IPS-NIHi7 (cell line): ENCODE results near the gene ADCY5.

Source experiments
- DNase-seq: peaks from one replicate; pipeline ENCODE4 v3.0.0; 2012; ENCODE audit warnings: mixed read lengths; ENCODE audit errors: extremely low spot score

Gene ADCY5

DNA sequence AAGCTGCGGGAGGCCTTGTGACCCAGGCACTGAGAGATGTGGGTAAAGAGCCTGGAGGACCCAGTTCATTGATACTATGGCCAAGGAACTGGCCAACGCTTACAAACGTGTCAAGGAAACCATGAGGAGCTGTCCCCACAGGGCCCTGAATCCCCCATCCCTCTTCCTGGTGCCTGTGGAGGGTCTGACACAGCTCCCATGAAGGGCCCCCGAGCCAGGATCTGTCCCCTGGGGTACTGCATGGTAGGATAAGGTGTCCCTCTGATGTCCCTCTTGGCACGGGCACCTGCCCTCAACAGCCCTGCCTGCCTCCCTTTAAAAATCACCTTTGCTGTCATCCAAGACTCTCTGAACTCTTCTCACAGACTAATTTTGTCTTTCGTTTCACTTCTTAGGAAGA is 122.4 kb downstream of the ADCY5 start:
- no peak for DNase-seq

GRCh38 chr3:123325766-123326256 is 123.1 kb downstream of the ADCY5 start:
- DNase-seq, result no peak

GRCh38 chr3:123324880-123325765 is 123.8 kb downstream of the ADCY5 start:
- DNase-seq, result no peak

- DNase-seq, result no peak
Measured at GRCh38 chr3:123323781-123324180, 125.1 kb downstream of the ADCY5 start.

GRCh38 chr3:123322866-123323265 is 126.0 kb downstream of the ADCY5 start:
- no peak for DNase-seq

GRCh38 chr3:123321806-123322205 is 127.1 kb downstream of the ADCY5 start:
- DNase-seq, result no peak

DNA sequence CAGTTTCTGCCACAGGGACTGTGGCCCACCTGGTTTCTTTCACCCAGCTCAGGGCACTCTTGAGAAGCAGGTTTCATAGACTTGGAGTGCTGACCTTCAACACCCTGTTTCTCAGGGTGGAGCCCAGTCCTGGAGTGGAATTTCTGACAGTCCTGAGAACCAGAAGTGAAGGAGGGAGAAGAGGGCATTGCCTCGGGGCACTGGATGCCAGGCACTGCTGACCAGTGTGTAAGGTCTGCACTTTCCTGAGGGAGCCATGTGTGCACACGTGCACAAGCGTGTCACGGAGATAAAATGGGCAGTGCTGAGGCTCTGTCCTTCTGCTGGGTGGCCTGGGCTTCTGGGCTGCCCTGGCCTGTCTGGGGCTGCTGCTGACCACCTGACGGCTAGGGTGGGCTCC is 128.7 kb downstream of the ADCY5 start:
- DNase-seq, result no peak

DNA sequence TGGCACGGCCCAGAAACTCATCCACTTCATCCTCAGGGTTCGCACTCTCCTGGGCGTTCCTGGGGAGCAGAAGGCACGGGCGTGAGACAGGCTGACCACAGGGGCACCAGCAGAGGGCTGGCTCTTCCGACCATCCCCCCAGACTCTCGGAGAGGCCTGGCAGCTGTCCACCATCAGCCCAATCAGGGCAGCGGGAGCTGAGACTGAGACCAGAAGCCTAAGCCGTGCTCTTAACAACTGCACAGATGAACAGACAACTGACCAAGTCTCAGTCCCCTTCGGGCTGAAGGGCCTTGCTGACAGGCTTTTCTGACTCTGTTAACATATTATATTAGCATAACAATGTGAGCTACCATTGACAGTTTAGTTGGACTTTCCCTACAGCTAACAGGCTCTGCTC is 129.1 kb downstream of the ADCY5 start:
- no peak for DNase-seq

GRCh38 chr3:123318374-123318773 is 130.5 kb downstream of the ADCY5 start:
- DNase-seq, result no peak

GRCh38 chr3:123317716-123318115 is 131.2 kb downstream of the ADCY5 start:
- no peak for DNase-seq

DNA sequence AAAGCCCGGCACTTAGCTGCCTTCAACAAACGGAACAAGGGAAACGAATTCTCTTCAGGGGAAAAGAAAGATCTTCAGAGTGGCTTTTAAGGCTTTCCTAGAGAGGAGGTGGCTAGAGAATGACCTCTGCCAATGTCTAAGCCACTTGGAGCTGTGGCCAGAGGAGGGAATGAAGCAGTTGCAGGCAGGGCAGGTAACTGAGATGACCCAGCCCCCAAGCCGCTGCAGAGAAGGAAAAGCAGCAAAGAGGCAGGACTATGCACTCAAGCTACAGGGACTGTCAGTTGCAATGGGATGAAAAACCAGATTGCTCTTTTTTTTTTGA is 133.7 kb downstream of the ADCY5 start:
- DNase-seq, result no peak

DNA sequence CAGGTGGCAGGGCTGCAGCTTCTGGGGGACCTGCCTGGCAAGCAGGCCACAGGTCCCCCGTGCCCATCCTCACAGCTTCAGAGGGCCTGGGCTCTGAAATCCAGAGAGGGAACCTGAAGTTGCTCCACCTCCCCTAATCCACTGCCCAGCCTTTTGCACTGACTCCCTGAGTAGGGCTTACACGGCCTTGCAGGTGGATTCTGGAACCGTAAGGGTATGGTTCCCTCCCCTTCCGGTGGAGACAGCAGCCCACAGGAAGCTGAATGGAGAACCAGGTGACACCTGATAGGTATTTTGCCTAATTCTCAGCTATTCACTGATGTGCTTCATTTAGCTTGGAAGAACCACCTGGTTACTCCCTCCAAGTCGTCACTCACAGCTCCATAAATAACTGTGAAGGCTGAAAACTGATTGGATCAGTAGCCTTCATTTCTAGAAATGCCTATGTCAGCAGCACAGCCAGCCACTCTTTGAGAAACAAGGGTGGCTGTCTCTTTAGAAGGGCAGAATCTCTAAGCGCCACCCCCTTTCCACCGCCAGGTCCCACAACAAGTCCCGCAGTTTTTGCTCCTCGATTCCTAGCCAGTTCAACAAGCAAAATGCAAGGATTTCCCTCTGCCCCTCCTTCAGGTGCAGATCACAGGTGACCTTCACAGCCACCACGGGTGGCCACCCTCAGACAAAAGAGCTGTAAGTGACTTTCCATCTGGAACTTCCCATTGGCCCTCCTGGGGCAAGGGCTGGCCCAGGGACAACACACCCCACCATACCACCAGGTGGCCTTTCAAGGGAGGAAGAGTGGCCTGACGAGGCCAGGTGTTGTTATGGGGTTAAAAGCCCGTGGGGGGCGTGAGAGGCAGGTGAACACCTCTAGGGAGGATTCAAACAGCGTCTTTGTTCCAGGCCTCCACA is 134.3 kb downstream of the ADCY5 start:
- peak; percentile 95 for DNase-seq

DNA sequence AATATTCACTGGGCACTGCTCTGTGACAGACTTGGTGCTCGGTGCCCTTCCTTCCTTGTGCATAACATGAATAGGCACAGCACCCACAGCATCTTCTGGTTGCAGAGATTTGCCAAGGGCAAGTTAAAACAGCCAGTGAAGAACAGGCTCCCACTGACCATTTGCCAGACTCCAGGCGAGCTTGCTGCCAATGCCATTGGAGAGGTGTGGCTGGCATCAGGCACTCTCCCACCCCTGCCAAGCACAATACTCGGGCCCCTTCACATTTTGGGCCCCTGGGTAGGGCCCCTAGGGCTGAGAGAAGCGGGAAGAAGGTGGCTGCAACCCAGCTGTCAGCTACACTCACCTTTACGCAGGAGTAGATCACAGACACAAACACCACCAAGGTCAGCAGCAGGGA is 135.0 kb downstream of the ADCY5 start:
- no peak for DNase-seq

DNA sequence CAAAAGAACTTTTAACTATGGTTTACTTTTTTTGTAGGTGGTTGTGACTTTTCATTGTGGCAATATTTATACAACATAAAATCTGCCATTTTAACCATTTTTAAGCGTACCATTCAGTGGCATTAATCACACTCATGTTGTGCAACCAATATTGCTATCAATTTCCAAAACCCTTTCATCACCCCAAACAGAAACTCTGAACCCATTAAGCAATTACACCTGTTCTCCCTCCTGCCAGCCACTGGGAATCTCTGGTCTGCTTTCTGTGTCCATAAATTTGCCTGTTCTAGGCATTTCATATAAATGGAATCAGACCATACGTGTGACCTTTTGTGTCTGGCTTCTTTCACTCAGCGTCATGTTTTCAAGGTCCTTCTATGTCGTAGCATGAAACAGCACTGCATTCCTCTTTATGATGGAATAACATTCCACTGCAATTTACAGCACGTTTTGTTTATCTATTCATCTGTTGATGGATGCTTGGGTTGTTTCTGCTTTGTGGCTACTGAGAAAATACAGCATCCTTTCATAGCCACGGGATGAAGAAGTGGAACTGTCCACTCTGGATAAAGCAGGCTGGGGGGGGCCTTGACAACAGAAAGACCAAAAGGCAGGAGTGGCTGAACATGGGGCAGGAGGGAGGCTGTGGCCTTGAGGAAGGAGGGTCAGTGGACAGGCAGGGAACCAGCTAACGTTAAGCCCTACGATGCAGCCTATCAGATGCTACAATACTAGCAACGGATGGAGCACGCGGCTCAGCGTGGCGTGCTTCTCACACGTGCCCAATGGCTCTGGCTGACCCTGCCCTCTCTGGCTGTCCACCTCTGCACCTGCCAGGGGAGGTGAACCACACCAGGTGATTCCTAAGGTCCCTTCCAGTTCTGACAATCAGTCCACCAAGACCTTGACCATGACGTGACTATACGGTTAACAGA is 136.3 kb downstream of the ADCY5 start:
- no peak for DNase-seq

DNA sequence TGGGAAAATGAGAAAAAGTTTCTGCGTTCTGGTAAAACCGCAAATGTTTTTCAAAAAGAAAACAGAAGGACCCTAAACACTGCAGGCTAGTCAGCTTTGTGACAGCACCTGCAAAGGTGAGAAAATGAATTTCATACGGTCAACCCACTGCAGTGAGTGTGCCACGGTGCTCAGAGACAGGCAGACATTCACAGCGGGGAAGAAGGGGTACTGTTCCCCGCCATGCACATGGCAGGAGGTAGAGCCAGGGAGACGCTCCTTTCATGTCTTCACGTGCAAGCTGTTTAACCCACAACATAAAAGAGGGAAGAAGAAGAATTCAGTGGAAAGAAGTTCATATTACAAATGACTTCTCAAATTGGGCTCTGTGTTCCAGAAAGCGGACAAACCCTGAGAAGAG is 137.7 kb downstream of the ADCY5 start:
- no peak for DNase-seq

DNA sequence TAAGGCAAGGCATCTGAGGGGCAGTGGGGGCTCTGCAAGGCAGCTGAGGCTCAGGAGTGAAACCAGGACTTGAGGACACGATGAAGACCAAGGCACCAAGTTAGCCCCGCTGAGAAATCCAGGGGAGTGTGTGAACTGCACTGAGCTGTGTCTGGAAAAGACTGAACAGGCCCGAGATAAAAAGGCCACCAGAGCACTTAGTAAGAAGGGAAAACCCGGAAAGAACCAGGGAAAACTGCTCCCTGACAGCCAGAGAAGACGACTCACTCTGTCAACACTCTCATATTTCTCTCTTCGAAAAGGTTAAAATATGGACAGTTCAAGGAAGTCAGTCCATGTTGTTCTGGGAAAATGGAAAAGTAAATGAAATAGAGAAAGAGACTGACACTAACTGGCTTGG is 138.1 kb downstream of the ADCY5 start:
- no peak for DNase-seq

GRCh38 chr3:123310186-123310585 is 138.7 kb downstream of the ADCY5 start:
- no peak for DNase-seq

DNA sequence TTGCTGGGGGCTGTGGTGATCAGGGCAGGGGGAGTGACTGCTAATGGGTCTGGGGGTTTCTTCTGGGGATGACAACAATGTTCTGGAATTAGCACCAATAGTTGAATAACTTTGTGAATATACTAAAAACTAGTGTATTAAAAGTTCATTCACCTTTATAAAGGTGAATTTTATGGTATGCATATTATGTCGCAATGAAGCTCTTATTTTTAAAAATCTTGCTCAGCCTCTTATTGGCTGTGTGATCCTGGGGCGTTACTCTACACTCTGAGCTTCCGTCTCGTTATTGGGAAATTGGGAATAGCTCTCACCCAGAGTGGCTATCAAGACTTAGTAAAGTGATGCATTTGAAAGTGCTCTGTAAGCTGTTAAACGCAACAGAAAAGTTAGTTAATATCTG is 141.8 kb downstream of the ADCY5 start:
- no peak for DNase-seq

DNA sequence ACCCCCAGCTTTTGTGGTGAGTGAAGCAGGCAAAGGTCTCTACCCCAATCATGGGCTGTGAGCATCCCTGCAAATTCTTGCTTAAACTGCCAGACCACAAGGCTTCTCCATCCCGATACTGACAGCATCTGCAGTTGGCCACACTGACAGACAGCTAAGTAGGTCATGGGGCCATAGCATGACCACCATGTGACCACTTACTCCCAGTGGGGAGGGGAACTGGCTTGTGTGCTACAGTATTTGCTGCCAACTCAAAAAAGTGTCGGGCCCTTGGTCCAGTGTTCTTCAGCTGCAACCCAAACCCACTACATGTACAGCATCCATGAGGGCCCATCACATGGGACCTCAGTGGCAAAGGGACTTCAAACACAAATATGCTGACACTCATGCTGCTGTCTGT is 143.7 kb downstream of the ADCY5 start:
- no peak for DNase-seq

DNA sequence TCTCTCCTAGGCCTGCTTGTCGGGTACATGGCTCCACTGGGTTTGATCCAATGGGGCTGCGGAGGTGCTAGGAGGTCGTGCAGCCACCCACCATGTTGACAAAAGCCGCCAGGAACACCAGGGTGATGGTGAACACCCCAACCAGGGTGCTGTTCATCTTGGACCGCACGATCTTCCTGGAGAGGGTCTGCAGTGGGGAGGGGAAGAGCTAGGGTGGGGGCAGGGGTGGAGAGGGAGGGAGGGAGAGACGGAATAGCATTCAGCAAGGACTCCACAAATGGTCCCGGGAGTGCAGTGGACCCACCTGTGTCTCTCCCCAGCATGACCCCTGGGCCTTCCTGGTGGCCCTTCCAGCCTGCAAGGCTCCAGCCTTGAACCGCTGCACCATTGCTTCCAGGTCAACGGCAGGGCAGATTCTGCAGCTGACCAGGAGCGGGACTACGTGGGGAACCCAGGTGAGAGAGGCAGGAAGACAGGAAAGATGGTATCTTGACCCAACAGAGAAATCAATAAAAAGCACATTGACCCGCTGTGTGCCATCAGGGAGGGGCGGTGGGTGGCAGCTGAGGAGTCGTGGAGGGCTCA is 144.8 kb downstream of the ADCY5 start:
- no peak for DNase-seq

DNA sequence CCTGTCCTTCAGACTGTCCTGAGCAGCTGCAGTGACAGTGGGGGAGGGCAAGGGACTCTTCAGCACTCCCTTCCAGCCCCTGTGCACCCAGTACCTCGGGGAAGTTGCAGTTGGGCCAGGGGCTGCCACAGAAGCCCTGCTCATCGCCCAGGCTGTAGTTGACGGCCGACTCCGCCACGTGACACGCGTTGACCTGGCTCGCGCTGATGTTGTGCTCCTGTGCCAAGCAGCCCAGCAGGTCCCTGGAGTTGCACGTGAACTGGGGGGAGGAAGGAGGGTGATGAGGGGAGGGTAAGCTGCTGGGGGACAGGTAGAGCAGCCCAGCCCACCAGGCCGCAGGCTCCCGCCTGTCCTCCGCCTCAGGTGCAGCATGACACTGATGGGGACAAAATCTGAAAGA is 145.9 kb downstream of the ADCY5 start:
- DNase-seq, result no peak
